SK-N-SH (cell line): ENCODE results near the gene FOXK1. TPM values are rescaled to one million over a fixed set of nuclear protein-coding genes. Genes with fewer than 3 reads are reported as not detected.

Source experiments
- CTCF ChIA-PET: fragments of 300-600, 350-600 bp; formaldehyde crosslinking; extraction: SDS; loops from one replicate; lab custom pipeline; 2021; lab: Yijun Ruan, JAX
- POLR2A ChIA-PET: fragments of 350-600 bp; sonication (Branson Sonifier 250); formaldehyde crosslinking; extraction: SDS; loops from one replicate; lab custom pipeline; 2020; ENCODE audit warnings: antibody characterized with exemption, inconsistent platforms; lab: Yijun Ruan, JAX
- DNase-seq: peaks from one replicate; pipeline ENCODE4 v3.0.0; 2012
- H2AFZ ChIP-seq: fragments of 200-600 bp; sonication (generic); 2 replicates; pipeline ENCODE4 v1.8.1; 2016; ENCODE audit warnings: antibody characterized with exemption, mild to moderate bottlenecking, low read depth
- H3F3A ChIP-seq: fragments of 200-600 bp; sonication (generic); replicated peaks from 2 replicates; pipeline ENCODE3; 2016; ENCODE audit warnings: antibody characterized with exemption, mild to moderate bottlenecking; ENCODE audit not compliant: insufficient read depth
- H3K27ac ChIP-seq, 2 experiments: fragments of 200-500 bp in 1 of 2; fragments of 200-600 bp in 1 of 2; sonication (Bioruptor generic) in 1 of 2; sonication (generic), shearing (Covaris generic) in 1 of 2; 2 replicates each; pipeline versions ENCODE4 v1.5.1 to v1.6.1; 2014 to 2016; ENCODE audit warnings: low read depth in 2 of 2, inconsistent platforms in 1 of 2, low read length in 1 of 2, mild to moderate bottlenecking in 1 of 2, mixed read lengths in 1 of 2
- H3K27me3 ChIP-seq: fragments of 200-600 bp; sonication (generic), shearing (Covaris generic); 2 replicates; pipeline ENCODE4 v1.6.1; 2016; ENCODE audit warnings: mixed run types; ENCODE audit not compliant: insufficient read depth
- H3K36me3 ChIP-seq, 2 experiments: fragments of 200-500 bp in 1 of 2; fragments of 200-600 bp in 1 of 2; sonication (Bioruptor generic) in 1 of 2; sonication (generic) in 1 of 2; replicated peaks in 1 of 2; 2 replicates each; pipeline versions ENCODE3 to v1.5.1; 2014 to 2016; ENCODE audit warnings: low read length in 1 of 2, mild to moderate bottlenecking in 1 of 2; ENCODE audit not compliant: insufficient read depth in 2 of 2, control insufficient read depth in 1 of 2
- H3K4me1 ChIP-seq, 2 experiments: fragments of 200-500 bp in 1 of 2; fragments of 200-600 bp in 1 of 2; sonication (Bioruptor generic) in 1 of 2; sonication (generic), shearing (Covaris generic) in 1 of 2; 2 replicates each; pipeline versions ENCODE4 v1.5.1 to v1.6.1; 2014 to 2016; ENCODE audit warnings: low read depth in 1 of 2, low read length in 1 of 2, mixed run types in 1 of 2; ENCODE audit not compliant: insufficient read depth in 2 of 2, control insufficient read depth in 1 of 2
- H3K4me2 ChIP-seq: fragments of 200-600 bp; sonication (generic), shearing (Covaris generic); 2 replicates; pipeline ENCODE4 v1.6.1; 2017; ENCODE audit warnings: mixed run types
- H3K4me3 ChIP-seq, 2 experiments: fragments of 200-500 bp in 1 of 2; fragments of 200-600 bp in 1 of 2; sonication (Bioruptor generic) in 1 of 2; sonication (generic), shearing (Covaris generic) in 1 of 2; 2 replicates each; pipeline versions ENCODE4 v1.5.1 to v1.8.1; 2014 to 2016; ENCODE audit warnings: low read depth in 2 of 2, inconsistent platforms in 1 of 2, low read length in 1 of 2, mild to moderate bottlenecking in 1 of 2, mixed read lengths in 1 of 2, moderate library complexity in 1 of 2
- H3K79me2 ChIP-seq: fragments of 200-600 bp; sonication (generic); 2 replicates; pipeline ENCODE4 v1.8.1; 2017; ENCODE audit warnings: mild to moderate bottlenecking; ENCODE audit not compliant: insufficient read depth
- H3K9ac ChIP-seq: fragments of 200-600 bp; sonication (generic); 2 replicates; pipeline ENCODE4 v1.6.1; 2017; ENCODE audit warnings: mixed run types
- H3K9me2 ChIP-seq: fragments of 200-600 bp; sonication (generic); 2 replicates; pipeline ENCODE4 v1.6.1; 2017; ENCODE audit warnings: mixed run types
- H3K9me3 ChIP-seq: fragments of 200-600 bp; sonication (generic); 2 replicates; pipeline ENCODE4 v1.6.1; 2017; ENCODE audit warnings: mixed run types, mild to moderate bottlenecking, moderate library complexity
- H4K20me1 ChIP-seq: fragments of 200-600 bp; sonication (generic); 2 replicates; pipeline ENCODE4 v1.6.1; 2017; ENCODE audit warnings: mild to moderate bottlenecking, mixed run types; ENCODE audit not compliant: insufficient read depth
- CHD2 ChIP-seq: fragments of 150-350 bp; IDR thresholded peaks from 2 replicates; pipeline ENCODE4 v1.6.1; 2018; ENCODE audit warnings: low read length; ENCODE audit not compliant: partially characterized antibody
- ELF1 ChIP-seq: IDR thresholded peaks from 2 replicates; pipeline ENCODE4 v1.4.0; 2012
- EP300 ChIP-seq, 2 experiments: IDR thresholded peaks; 2 replicates each; pipeline versions ENCODE4 v1.4.0 to v1.6.1; 2012; ENCODE audit warnings: borderline replicate concordance in 1 of 2, low read depth in 1 of 2, low read length in 1 of 2
- EZH2phosphoT487 ChIP-seq: fragments of 200-600 bp; sonication (generic); IDR thresholded peaks from 2 replicates; pipeline ENCODE4 v1.6.1; 2017; ENCODE audit warnings: low read depth, mixed run types, mild to moderate bottlenecking, antibody characterized with exemption, moderate library complexity, borderline replicate concordance
- FOXM1 ChIP-seq: IDR thresholded peaks from 2 replicates; pipeline ENCODE4 v1.4.0; 2012; ENCODE audit warnings: low read depth, mild to moderate bottlenecking
- GATA2 ChIP-seq: sonication (generic); formaldehyde crosslinking; IDR thresholded peaks from 2 replicates; pipeline ENCODE4 v1.5.0; 2020; ENCODE audit warnings: mild to moderate bottlenecking, missing genetic modification reagents
- IRF3 ChIP-seq: fragments of 150-350 bp; IDR thresholded peaks from 2 replicates; pipeline ENCODE4 v1.6.1; 2016; ENCODE audit warnings: mild to moderate bottlenecking, low read depth, low read length
- JUND ChIP-seq: IDR thresholded peaks from 2 replicates; pipeline ENCODE4 v1.4.0; 2012
- MAX ChIP-seq: IDR thresholded peaks from 2 replicates; pipeline ENCODE4 v1.4.0; 2012; ENCODE audit warnings: low read depth
- PBX3 ChIP-seq: IDR thresholded peaks from 2 replicates; pipeline ENCODE4; 2012
- RAD21 ChIP-seq: IDR thresholded peaks from 2 replicates; pipeline ENCODE4 v1.6.1; 2012; ENCODE audit warnings: mild to moderate bottlenecking, low read length
- RFX5 ChIP-seq: IDR thresholded peaks from 2 replicates; pipeline ENCODE4 v1.6.1; 2012; ENCODE audit warnings: mild to moderate bottlenecking, improper control_type of control experiment, low read length
- RXRA ChIP-seq: IDR thresholded peaks from 2 replicates; pipeline ENCODE4 v1.4.0; 2012; ENCODE audit warnings: low read depth, mild to moderate bottlenecking, borderline replicate concordance
- TAF1 ChIP-seq: IDR thresholded peaks from 2 replicates; pipeline ENCODE4 v1.6.1; 2012; ENCODE audit warnings: low read depth, mild to moderate bottlenecking, low read length, moderate library complexity, borderline replicate concordance
- TEAD4 ChIP-seq: IDR thresholded peaks from 2 replicates; pipeline ENCODE4 v1.4.0; 2012; ENCODE audit warnings: mild to moderate bottlenecking, borderline replicate concordance; ENCODE audit not compliant: insufficient read depth
- USF1 ChIP-seq: IDR thresholded peaks from 2 replicates; pipeline ENCODE4 v1.4.0; 2012; ENCODE audit warnings: low read depth, borderline replicate concordance
- USF2 ChIP-seq: fragments of 150-350 bp; IDR thresholded peaks from 2 replicates; pipeline ENCODE4 v1.6.1; 2017; ENCODE audit warnings: antibody characterized with exemption, low read length, low read depth, borderline replicate concordance
- WGBS: methylation state at CpG from one replicate; pipeline ENCODE4 v1.1.6; 2017; ENCODE audit warnings: low lambda C conversion rate; 5-methylcytosine and 5-hydroxymethylcytosine counted together
- polyA plus RNA-seq, 3 experiments: library from polyadenylated mRNA; depleted of rRNA; stranded (reverse); fragments of >200 nt; gene quantifications; 2 replicates each; pipeline ENCODE4 v1.2.3, GENCODE V29; 2012

Gene FOXK1
- polyA plus RNA-seq, 1 of the 3 experiments (the other 2 are of a cell fraction) = 4.7 TPM

GRCh38 chr7:4739528-4739992 lies 57.5 kb downstream of the FOXK1 start:
- no peaks in the 10 kb centered on the region for H4K20me1 ChIP-seq
- peaks cover 28% of the 10 kb centered on the region for H3K79me2 ChIP-seq
- no peak overlapping the region for H3K9ac ChIP-seq
- CTCF ChIA-PET = interaction anchor here (0.9 to 1.4 kb wide), 4 partner anchors 8 to 56 kb away, joined by 3 read pairs; no protein-coding TSS in a partner anchor
- H3K4me3 ChIP-seq = no peak overlapping the region
- H3K9me3 ChIP-seq = no peaks in the 10 kb centered on the region
- peaks cover 3 to 11% of the 10 kb centered on the region in 2 experiments for H3K36me3 ChIP-seq
- no peaks in the 10 kb centered on the region for H3F3A ChIP-seq
- H3K27me3 ChIP-seq = no peaks in the 10 kb centered on the region
- peaks cover 16 to 19% of the 10 kb centered on the region in 2 experiments; a peak in 3 of 4 replicates for H3K4me1 ChIP-seq
- 59% methylated on average over 16 of the region's 16 CpGs for WGBS
- POLR2A ChIA-PET = interaction anchor here (2.0 kb wide), 1 partner anchor 98 kb away, joined by 8 read pairs; no protein-coding TSS in a partner anchor
- no peaks in the 10 kb centered on the region for H3K9me2 ChIP-seq
- peak overlapping the region; percentile 73 to 88 for H3K27ac ChIP-seq
- H2AFZ ChIP-seq = no peak overlapping the region
- peak; percentile 24; the same call in 1 of the 2 replicates for TF ChIP-seq GATA2
- peak in 1 of 2 experiments; percentile 16; a peak in 1 of 4 replicates for TF ChIP-seq EP300 (IDR thresholded peaks at IDR 0.05; ENCODE audit: borderline replicate concordance in 1 of 2, low read depth in 1 of 2, low read length in 1 of 2)
- peak; percentile 30; the same call in 1 of the 2 replicates for TF ChIP-seq RAD21
- TF ChIP-seq USF2 = no peak
- TF ChIP-seq RXRA = no peak
- no peak for TF ChIP-seq ELF1
- no peak overlapping the region for H3K4me2 ChIP-seq
- peak; percentile 77 for DNase-seq

GRCh38 chr7:4740796-4741195 lies 58.7 kb downstream of the FOXK1 start:
- no peak for DNase-seq
- Histone ChIP-seq H3K9me3 (no peaks in the 10 kb centered on the region), H3K9me2 (no peaks in the 10 kb centered on the region), H2AFZ (no peak overlapping the region), H3K4me2 (no peak overlapping the region), H3K27me3 (no peaks in the 10 kb centered on the region), H3F3A (peaks cover 4% of the 10 kb centered on the region), H3K27ac (no peak overlapping the region), H3K9ac (no peak overlapping the region), H3K4me3 (no peak overlapping the region), H4K20me1 (no peaks in the 10 kb centered on the region), H3K79me2 (peaks cover 31% of the 10 kb centered on the region), H3K36me3 (peaks cover 8 to 11% of the 10 kb centered on the region in 2 experiments), H3K4me1 (peaks cover 16 to 28% of the 10 kb centered on the region in 2 experiments; a peak in 3 of 4 replicates)
- WGBS = 97% methylated on average over 22 of the region's 22 CpGs
- TF ChIP-seq PBX3 (no peak), USF1 (no peak), TAF1 (no peak), CHD2 (no peak), TEAD4 (no peak), RFX5 (no peak), GATA2 (no peak), JUND (no peak), EZH2phosphoT487 (no peak), FOXM1 (no peak), IRF3 (no peak), MAX (no peak)
- ChIA-PET POLR2A (interaction anchor here (0.6 kb wide), 1 partner anchor 407 kb away, joined by 3 read pairs; no protein-coding TSS in a partner anchor), CTCF (no interaction called here)
